CD4-positive, alpha-beta T cell treated with Interleukin-2 at 100 ng/mL for 4 hours (primary cell): Measurements from ENCODE around the gene APOC4.
"Not testable (repeated sequence)": the region's sequence is repeated elsewhere in the genome, so short reads cannot be mapped to it uniquely, and the experiment has no call there.

ENCODE experiments used
- DNase-seq: peaks from one replicate; pipeline ENCODE4 v3.0.0-alpha.2; 2020; ENCODE audit warnings: low spot score

The APOC4 gene

DNA sequence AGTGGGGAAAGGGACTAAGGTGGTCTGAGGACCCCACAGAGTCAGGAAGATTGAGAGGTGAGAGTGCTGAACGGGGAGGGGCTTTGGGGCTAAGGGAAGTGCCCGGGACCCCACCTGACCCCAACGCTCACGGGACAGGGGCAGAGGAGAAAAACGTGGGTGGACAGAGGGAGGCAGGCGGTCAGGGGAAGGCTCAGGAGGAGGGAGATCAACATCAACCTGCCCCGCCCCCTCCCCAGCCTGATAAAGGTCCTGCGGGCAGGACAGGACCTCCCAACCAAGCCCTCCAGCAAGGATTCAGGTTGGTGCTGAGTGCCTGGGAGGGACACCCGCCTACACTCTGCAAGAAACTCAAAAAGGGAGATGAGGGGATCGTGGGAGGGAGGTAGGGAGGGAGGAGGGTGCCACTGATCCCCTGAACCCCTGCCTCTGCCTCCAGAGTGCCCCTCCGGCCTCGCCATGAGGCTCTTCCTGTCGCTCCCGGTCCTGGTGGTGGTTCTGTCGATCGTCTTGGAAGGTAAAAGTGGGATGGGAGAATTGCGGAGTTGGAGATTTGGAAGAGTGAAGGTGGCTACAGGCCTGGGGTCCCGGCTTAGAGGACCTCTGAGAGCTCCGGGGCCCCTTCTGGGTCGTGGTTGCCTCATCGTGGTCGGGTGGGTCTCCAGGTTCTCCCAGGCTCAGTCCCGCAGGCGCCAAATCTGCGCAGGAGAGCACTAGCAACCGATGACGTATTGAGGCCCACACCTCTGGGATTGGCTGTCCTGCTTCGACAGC is 27.4 kb upstream of the APOC4 start, which contains the start of gene APOC1:
TSS of gene APOC1 (plus strand) at position 176 of the 774 bp plus-strand sequence. CDS start at position 460, 284 bp downstream.
- DNase-seq, result peak; percentile 77

DNA sequence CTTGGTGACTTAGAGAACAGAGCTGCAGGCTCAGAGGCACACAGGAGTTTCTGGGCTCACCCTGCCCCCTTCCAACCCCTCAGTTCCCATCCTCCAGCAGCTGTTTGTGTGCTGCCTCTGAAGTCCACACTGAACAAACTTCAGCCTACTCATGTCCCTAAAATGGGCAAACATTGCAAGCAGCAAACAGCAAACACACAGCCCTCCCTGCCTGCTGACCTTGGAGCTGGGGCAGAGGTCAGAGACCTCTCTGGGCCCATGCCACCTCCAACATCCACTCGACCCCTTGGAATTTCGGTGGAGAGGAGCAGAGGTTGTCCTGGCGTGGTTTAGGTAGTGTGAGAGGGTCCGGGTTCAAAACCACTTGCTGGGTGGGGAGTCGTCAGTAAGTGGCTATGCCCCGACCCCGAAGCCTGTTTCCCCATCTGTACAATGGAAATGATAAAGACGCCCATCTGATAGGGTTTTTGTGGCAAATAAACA is 17.8 kb upstream of the APOC4 start:
- no peak for DNase-seq

DNA sequence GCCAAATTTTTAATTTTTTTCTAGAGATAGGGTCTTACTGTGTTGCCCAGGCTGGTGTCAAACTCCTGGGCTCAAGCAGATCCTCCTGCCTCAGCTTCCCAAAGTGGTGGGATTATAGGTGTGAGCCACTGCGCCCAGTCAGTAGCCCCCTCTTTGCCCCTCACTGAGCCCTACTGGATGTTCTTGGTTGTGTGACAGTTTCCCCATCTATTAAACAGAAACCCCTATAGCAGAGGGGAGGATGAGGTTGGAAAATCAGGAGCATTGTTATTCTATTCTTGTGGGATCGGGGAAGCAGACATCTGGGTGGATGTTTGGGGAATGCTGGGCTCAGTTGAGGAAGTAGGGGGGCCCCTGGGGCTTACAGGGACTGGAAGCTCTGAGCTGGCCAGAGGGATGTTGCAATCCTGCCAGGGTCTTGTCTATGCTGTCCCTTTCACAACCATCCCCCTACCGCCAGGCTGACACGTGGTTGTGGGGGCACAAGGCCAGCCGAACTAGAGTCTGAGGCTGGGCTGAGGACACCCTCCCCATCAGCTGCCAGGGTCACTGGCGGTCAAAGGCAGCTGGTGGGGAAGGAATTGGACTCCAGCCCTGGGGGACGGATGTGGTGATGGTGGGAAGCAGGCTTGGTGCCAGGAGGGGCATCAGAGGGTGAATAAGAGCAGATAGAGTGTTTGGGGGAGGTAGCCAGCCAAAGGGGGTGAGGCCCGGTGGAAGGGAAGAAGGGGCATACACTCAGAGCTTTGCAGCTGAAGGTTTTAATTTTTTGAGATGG is 16.7 kb upstream of the APOC4 start:
- DNase-seq, result no peak

DNA sequence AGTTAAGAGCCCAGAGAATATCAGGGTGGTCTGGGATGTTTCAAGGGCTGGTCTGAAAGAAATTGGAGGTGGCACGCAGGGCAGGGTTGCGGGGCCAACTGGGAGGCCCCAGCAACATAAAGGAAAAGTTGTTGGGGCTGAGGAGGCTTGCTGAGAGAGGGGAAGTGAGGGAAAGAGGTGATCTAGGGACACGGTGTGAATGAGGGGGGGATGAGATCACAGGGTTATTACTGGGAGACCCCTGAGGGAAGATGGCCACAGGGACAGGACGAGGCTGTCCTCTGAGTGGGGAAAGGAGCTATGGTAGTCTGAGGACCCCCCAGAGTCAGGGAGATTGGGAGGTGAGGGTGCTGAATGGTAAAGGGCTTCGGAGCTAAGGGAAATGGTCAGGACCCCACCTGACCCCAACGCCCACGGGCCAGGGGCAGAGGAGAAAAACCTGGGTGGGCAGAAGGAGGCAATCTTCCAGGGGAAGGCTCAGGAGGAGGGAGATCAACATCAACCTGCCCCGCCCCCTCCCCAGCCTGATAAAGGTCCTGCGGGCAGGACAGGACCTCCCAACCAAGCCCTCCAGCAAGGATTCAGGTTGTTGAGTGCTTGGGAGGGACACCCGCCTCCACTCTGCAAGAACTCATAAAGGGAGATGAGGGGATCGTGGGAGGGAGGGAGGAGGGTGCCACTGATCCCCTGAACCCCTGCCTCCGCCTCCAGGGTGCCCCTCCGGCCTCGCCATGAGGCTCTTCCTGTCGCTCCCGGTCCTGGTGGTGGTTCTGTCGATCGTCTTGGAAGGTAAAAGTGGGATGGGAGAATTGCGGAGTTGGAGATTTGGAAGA is 15.6 kb upstream of the APOC4 start:
- not testable (repeated sequence) for DNase-seq

DNA sequence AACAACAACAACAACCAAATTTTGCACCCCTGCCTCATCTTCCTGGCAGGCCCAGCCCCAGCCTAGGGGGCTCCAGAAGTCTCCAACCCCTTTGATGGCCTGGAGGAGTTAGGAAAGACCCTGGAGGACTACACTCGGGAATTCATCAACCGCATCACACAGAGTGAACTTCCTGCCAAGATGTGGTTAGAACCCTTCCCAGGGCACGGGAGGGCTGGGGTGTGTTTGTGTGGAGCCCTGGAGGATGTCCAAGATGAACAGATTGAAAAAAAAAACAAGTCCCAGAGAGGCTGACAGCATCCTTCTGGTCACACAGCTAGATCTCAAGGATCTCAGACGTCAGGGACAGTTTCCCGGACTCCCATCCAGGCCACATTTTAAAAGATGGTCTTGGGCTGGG is 14.3 kb upstream of the APOC4 start:
- DNase-seq, result no peak

DNA sequence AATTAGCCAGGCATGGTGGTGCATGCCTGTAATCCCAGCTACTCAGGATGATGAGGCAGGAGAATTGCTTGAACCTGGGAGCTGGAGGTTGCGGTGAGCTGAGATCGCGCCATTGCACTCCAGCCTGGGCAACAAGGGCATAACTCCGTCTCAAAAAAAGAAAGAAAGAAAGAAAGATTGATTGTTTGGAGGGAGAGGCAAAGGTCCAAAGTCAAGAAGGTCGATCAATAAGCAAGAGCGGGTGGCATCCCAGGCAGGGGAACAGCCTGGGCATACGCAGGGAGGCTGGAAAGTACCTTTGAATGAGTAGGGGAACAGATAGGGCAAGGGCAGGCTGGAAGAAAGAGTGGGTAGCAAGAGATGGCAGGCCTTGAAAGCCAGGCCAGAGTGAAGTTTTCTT is 11.9 kb upstream of the APOC4 start:
- DNase-seq, result no peak

DNA sequence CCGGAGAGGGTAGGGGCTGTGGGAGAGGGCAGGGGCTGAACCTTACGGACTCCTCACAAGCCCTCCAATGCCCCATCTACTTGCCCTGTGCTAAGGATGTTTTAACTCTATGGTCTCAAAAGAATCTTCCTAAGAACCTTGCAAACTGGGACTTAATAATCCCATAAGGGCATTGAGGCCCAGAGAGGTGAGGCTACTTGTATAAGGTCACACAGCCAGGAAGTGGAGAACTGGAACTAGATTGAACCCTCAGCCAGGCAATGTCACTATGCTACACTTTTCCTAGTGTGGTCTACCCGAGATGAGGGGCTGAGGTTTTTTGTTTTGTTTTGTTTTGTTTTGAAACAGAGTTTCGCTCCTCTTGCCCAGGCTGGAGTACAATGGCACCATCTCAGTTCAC is 10.5 kb upstream of the APOC4 start:
- no peak for DNase-seq

DNA sequence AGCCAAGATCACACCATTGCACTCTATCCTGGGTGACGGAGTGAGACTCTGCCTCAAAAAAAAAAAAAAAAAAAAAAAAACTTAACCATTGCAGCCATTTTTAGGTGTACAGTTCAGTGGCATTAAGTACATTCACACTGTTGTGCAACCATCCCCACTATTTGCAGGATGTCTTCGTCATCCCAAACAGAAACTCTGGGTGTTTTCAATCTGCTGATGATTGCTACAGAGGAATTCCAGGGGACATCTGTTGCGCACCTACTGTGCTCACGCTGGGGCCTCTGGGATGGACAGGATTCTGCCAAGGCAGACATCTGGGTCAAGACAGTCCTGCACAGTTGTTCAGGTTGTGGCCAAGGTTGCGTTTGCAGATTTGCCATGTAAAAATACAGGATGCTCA is 2.4 kb upstream of the APOC4 start:
- no peak for DNase-seq

DNA sequence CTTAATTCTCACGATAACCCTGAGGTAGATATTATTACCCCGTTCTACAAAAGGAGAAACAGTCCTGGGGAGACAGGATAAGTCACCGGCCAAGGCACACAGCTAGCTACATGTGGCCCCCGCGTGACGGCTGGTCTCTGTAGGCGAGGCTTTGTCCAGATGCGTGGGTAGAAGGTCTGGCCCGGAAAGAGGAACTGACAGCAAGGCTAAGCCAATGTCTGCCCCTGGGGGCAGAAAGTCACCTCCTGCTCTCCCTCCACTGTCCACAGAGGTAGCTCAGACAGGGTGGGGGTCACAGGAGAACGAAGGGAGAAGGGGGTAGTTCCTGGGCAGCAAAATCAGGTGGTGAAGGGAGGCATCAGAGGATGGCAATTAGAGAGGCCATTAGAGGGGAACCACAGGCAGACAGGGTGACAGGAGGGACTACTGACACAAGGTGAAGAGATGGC is 1.8 kb downstream of the APOC4 start:
- DNase-seq, result no peak

DNA sequence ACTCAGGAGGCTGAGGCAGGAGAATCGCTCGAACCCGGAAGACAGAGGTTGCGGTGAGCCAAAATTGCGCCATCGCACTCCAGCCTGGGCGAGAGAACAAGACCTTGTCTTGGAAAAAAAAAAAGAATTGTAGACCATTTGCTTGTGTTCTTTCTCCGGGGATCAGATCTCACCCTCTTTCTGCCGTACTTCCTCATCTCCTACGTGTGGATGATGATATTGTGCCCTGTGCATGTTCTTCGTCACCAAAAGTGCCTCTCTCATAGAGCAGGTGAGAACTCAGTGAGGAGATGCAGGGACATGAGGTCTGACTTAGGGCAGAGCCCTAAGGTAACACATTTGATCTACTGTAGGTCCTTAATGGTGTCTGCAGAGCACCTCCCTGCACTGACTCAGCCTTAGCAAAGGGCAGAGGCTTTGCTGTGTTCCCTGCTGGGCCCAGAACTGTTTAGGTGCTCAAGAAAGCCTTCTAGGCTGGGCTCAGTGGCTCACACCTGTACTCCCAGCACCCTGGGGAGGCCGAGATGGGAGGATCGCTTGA is 5.1 kb downstream of the APOC4 start:
- DNase-seq, result no peak

DNA sequence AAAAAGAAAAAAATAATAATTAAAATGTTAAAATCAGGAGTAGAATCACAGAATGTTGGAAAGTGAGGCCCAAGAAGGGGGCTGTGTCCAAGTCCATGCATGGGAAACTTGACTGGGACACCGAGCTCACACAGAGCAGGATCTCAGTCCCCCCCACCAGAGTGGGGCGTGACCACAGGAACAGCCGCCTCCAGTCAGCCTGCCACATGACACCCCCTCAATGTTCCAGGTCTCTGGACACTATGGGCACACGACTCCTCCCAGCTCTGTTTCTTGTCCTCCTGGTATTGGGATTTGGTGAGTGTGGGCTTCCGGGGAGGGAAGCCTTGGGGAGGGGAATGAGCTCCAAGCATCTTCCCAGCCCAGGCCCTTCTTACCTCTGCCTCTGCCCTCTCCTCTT is 6.2 kb downstream of the APOC4 start:
- DNase-seq, result no peak

DNA sequence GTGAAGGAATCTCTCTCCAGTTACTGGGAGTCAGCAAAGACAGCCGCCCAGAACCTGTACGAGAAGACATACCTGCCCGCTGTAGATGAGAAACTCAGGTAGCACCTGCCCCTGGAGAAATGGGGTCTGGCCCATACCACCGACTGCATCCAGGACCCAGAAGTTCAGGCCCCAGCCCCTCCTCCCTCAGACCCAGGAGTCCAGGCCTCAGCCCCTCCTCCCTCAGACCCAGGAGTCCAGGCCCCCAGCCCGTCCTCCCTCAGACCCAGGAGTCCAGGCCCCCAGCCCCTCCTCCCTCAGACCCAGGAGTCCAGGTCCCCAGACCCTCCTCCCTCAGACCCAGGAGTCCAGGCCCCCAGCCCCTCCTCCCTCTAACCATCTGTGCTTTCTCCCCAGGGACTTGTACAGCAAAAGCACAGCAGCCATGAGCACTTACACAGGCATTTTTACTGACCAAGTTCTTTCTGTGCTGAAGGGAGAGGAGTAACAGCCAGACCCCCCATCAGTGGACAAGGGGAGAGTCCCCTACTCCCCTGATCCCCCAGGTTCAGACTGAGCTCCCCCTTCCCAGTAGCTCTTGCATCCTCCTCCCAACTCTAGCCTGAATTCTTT is 6.8 kb downstream of the APOC4 start:
- no peak for DNase-seq

DNA sequence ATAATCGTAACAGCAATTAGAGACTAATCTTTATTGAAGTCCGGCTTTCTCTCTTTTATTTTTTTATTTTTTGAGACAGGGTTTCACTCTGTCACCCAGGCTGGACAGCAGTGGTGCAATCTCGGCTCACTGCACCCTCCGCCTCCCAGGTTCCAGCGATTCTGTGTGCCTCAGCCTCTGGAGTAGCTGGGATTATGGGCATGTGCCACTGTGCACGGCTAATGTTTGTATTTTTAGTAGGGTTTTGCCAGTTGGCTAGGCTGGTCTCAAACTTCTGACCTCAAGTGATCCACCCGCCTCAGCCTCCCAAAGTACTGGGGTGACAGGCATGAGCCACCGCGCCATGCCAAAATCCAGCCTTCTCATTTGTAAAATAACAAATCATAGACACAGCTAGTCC is 7.5 kb downstream of the APOC4 start:
- DNase-seq, result no peak

DNA sequence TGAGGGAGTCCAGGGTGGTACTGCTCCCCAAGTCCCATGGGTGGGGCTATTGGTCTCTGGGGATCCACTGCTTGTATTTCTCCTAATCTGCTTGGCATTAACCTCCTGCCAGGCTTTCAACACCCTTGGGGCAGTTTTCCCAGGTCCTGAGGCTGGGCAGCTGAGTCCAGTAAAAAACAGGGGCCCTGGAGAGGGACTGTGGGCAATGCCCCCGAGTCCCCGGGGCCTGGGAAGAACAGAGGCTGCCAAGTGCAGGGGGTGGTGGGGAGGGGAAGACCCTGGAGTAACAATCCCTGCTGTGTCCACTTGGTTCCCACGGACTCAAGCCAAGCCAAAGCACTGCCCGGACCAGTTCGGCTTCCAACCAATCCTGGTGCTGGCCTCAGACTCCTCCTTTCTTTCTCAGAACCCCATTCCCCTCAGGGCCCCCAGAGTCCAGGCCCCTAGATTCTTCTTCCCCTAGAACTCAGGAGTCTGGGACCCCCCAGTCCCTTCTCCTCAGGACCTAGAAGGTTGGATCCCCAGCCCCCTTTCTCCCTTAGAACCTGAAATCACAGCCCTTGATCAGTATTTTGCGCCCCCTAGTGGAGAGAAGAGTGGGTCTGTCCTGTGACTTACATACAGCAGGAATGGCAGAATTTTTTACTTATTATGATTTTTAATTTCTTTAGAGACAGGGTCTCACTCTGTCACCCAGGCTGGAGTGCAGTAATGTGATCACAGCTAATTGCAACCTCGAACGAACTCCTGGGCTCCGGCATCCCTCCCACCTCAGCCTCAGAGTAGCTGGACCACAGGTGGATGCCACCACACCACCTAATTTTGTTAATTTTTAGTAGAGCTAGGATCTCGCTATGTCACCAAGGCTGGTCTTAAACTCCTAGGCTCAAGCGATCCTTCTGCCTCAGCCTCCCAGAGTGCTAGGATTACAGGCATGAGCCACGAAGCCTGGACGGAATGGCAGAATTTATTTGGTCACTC is 9.4 kb downstream of the APOC4 start:
- DNase-seq, result peak; percentile 82

DNA sequence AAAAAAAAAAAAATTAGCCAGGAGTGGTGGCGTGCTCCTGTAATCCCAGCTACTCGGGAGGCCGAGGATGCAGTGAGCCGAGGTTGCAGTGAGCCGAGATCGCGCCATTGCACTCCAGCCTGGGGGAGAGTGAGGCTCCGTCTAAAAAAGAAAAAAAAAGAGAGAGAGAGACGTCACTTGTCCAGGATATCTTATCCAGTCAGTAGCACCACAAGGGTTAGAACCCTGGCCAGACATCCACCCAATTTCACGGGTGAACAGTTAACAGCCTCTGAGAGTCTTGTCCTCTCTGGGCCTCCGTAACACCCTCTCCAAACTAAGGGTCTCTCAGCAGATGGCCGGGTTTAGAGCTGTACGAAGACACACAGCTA is 12.2 kb downstream of the APOC4 start:
- DNase-seq, result no peak

DNA sequence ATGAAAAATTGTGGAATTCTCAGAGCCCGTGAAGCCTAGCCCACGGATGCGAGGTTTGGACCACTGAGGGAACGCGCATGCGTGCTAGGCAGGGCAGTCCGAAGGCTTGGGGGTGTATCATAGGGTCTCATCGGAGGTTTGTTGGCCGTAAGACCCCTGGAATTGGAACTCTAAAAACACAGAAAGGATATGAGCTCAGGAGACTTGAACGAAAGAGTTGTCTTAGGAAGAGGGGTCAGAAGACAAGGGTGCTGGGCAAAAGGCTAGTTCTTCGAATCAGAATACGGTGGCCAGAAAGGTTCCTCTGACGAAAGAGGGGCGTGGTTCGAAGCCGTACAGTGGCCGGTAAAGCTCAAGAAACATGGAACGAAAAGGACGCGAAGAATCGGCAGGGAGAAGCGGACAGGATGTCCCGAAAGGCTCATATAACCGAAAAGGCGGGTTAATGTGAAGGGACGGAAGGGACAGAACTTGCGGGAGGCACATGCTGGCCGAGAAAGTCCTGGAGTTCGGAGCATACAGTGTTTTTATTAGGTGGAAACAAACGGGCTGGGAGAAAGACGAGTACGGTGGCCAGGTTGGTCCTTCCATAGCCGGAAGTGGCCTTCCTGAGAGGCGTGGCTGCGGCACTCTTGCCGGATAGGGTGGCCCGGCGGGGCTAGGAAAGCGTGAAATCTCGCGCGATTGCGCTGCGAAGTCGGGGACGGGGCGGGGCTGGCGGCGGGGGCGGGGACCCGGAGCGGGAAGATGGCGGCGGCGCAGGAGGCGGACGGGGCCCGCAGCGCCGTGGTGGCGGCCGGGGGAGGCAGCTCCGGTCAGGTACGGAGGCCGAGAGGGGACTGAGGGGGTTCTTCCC is 12.8 kb downstream of the APOC4 start, which contains the start of gene CLPTM1:
TSS of gene CLPTM1 (plus strand) at position 732 of the 856 bp plus-strand sequence. CDS start at position 748, 16 bp downstream.
- DNase-seq, result peak; percentile 96

DNA sequence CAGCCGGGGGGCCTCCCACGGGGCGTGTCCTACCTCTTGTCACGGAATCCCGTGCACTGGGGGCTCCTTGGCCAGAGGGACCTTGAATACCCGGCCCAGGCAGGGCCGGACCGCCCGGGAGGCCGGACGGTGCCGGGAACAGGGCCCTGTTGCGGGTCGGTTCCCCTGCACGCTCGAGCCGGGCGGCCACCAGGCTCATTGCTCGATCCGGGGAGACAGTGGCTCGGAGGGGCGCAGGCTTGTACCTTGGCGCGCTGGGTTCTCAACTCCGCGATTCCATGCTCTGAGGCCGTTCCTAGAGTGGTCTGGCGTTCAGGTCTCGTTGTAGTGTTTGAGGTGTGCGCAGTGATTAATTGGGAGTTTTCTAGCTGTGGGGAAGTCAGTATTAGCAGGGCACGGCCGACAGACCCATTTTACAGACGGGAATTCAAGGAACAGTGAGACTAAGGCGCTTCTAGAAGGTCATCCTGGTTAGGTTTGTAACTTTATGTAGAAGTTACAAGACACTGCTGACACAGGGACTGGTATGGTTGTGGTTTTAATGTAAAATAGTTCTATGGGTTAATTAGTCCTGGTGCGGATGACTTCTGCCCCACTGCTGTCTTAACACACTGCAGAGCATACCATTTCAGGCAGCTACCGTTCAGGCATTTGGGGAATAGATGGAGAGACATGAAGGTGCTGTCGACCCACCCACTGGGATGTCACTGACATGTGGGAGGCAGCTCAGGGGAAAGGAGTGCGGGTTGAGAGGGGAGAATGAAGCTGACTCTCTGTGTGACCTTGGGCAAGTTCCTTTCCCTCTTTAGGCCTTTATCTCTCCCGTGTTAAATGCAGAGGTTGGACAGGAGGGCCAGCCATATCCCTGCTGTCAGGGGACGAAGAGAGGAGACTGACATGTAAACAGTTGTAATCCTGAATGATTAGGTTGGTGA is 13.7 kb downstream of the APOC4 start:
- DNase-seq, result no peak

DNA sequence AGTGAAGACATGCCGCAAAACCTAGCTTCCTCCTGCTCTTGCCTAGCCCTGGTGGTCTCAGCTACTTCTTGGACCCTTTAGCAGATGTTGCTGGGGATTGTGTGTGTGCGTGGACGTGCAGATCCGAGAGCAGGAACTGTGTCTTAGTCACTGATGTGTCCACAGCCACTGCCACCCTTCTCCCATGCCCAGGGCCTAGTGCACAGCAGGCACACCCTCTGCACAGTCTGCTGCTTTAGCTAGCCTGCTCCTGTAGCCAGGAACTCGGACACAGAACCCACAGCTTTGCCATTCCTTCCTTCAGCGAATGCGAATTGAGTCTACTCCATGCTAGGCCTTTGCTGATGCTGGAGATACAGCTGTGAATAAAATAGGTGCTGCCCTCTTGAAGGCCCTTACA is 15.5 kb downstream of the APOC4 start:
- no peak for DNase-seq
